ENCODE measurements around the gene HS3ST1.

Gene HS3ST1

GRCh38 chr4:11428231-11428898 is at the start of gene HS3ST1:
Gene HS3ST1, minus strand, starts transcription at chr4:11428894. Its CDS starts 28,889 bp downstream, at chr4:11400005.
- no peak for DNase-seq

GRCh38 chr4:11475871-11476270 is 47.2 kb upstream of the HS3ST1 start:
- no peak for DNase-seq

- no peak for DNase-seq
Observed at GRCh38 chr4:11474146-11474545, 45.5 kb upstream of the HS3ST1 start.

- DNase-seq: no peak
Observed at GRCh38 chr4:11472535-11472934, 43.8 kb upstream of the HS3ST1 start.

GRCh38 chr4:11471618-11472017 is 42.9 kb upstream of the HS3ST1 start:
- peak; percentile 24 to 37 for DNase-seq

GRCh38 chr4:11471046-11471441 is 42.4 kb upstream of the HS3ST1 start:
- no peak for DNase-seq

- DNase-seq: no peak
Observed at GRCh38 chr4:11470438-11471045, 41.8 kb upstream of the HS3ST1 start.

GRCh38 chr4:11469650-11470437 is 41.1 kb upstream of the HS3ST1 start:
- DNase-seq: no peak

GRCh38 chr4:11468901-11469300 is 40.2 kb upstream of the HS3ST1 start:
- DNase-seq: no peak

GRCh38 chr4:11467931-11468330 is 39.2 kb upstream of the HS3ST1 start:
- DNase-seq: no peak

GRCh38 chr4:11463707-11464106 is 35.0 kb upstream of the HS3ST1 start:
- no peak for DNase-seq

- no peak for DNase-seq
Observed at GRCh38 chr4:11456401-11456800, 27.7 kb upstream of the HS3ST1 start.

- DNase-seq: no peak
Observed at GRCh38 chr4:11455201-11455835, 26.6 kb upstream of the HS3ST1 start.

GRCh38 chr4:11451716-11452115 is 23.0 kb upstream of the HS3ST1 start:
- DNase-seq: no peak

GRCh38 chr4:11446155-11446811 is 17.6 kb upstream of the HS3ST1 start:
- DNase-seq: no peak

- no peak for DNase-seq
Observed at GRCh38 chr4:11441194-11441556, 12.5 kb upstream of the HS3ST1 start.

- DNase-seq: no peak
Observed at GRCh38 chr4:11440481-11441193, 11.9 kb upstream of the HS3ST1 start.

GRCh38 chr4:11439836-11440235 is 11.1 kb upstream of the HS3ST1 start:
- no peak for DNase-seq

- DNase-seq: no peak
Observed at GRCh38 chr4:11438647-11439046, 10.0 kb upstream of the HS3ST1 start.

GRCh38 chr4:11436673-11437072 is 8.0 kb upstream of the HS3ST1 start:
- DNase-seq: no peak

- DNase-seq: no peak
Observed at GRCh38 chr4:11436084-11436483, 7.4 kb upstream of the HS3ST1 start.

- DNase-seq: no peak
Observed at GRCh38 chr4:11435557-11435956, 6.9 kb upstream of the HS3ST1 start.
